Activated CD8-positive, alpha-beta memory T cell treated with anti-CD3 and anti-CD28 coated beads, Interleukin-2, amount 50 U/mL, for 24 hours (primary cell): ENCODE measurements around the gene HRH3.

Experiments
- DNase-seq: peaks from one replicate; pipeline ENCODE4 v3.0.0-alpha.2; 2020; ENCODE audit errors: extremely low read depth

Gene HRH3

DNA sequence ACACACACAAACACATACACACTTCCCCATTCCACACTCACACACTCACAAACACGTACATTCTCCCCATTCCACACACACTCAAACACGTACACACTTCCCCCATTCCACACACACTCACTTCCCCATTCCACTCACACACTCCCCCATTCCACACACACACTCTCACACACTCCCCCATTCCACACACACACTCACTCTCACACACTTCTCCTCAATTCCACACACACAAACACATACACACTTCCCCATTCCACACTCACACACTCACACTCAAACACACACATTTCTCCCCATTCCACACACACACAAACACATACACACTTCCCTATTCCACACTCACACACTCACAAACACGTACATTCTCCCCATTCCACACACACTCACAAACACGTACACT, 9.6 kb upstream of the HRH3 start:
- no peak for DNase-seq

DNA sequence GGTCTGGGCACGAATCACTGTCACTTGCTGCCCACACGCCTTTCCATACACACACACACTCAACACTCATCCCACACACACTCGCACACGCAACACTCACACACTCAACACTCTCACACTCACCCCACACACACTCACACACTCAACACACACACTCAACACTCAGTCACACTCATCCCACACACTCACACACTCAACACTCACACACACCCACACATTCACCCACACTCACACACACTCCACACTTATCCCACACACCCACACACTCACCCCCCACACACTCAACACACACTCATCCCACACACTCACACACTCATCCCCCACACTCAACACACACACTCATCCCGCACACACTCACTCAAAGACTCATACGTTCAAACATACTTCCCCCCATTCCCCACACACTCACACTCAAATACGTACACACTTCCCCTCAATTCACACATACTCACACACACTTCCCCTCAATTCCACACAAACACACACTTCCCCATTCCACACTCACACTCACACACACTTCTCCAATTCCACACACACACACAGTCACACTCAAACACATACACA, 9.0 kb upstream of the HRH3 start:
- DNase-seq = no peak

DNA sequence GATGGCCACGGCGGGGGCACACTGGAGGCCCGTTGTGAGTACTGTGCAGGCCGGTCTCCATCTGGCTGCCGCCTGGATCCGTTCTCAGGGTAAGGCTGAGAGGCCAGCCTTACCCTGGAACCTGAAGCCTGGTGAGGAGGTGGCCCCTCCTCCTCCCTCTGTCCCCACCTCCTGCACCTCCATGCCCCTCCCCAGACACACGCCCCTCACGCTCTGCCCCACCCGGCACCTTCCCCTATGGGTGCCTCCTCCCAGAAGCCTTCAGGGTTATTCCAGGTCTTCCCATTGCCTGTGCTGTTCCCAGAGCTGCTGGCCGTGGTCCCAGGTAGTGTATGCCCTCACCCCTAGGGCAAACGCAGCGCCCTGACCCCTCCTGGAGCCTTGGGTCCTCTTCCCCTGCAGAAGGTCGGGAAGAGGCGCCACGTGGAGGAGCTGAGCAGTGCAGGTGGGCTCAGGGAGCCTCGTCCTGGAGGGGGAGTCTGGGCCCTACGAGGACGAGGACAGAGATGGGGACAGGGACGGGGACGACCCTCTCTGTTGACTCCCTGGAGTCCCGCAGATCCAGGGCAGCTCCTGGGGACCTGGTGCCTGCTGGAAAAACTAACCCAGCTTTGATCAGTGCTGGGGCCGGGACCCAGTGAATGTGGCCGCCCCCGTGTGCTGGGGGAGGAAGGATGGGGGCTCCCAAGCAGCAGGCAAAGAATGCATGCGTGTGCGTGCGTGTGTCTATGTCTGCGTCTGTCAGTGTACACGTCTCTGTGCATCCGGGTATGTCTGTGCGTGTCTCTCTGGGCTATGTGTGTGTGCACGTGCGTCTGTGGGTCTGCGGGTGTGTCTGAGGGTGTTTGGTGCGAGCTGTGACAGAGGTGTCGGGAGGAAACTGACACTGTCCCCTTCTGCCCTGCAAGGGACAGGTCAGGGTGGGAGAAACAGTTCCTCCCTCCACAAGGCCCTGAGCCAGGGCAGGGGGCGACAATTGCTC, 8.2 kb upstream of the HRH3 start:
- no peak for DNase-seq

DNA sequence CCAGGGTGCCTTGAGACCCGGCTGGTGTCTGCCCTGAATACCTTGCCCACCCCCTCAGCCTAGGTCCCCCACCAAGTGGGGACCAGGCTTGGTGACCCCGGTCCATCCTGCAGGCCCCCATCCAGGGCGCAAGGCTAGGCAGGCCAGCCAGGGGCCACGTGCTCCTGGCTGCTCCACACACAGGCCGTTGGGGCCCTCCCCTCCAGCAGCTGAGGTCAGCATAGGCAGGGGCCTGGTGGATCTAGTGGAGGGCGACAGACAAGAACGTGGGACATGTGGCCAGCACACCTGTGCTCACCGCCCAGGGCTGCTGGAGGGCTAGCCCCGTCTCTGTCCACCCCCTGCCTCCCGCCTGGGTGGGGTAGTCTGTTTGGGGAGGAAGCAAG, 7.5 kb upstream of the HRH3 start:
- DNase-seq = no peak

DNA sequence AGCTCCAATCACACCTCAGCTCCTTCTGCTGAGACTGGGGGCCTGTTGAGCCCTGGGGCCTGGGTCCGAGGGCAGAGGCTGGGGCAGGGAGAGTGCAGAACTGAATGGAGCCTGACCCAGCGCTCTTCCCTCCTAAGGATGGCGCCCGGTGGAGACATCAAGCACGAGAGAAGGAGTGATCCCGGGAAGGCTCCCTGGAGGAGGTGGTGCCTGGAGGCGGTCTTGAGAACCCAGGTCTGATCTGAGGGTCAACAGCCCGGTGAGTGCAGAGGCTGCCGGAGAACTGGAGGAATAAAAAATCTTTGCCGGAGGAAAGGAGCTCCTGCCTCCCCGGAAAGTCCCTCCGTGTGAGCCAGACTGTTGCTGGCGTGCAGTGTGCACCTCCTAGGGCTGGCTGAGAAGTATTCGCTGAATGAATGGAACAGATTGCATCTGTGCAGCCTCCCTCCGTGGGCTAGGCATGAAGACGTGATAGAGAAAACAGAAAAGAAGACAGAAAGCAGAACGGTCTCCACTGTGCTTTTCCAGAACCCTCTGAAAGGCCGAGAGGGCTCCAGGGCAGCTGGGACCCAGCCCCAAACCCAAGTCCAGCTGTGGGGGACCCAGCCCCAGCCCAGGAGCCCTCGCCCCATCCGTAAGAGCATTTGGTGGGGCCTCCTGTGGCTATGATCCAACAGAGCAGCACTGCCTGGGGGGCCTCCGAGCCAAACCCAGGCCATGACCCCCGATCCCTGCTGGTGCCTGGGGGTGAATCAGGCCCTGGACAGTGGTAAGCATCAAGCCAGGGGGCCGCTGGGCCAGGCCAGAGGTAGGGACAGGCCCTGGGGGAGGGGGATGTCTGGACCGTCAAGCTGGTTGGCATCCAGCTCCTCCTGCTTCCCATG, 6.9 kb upstream of the HRH3 start:
- no peak for DNase-seq

DNA sequence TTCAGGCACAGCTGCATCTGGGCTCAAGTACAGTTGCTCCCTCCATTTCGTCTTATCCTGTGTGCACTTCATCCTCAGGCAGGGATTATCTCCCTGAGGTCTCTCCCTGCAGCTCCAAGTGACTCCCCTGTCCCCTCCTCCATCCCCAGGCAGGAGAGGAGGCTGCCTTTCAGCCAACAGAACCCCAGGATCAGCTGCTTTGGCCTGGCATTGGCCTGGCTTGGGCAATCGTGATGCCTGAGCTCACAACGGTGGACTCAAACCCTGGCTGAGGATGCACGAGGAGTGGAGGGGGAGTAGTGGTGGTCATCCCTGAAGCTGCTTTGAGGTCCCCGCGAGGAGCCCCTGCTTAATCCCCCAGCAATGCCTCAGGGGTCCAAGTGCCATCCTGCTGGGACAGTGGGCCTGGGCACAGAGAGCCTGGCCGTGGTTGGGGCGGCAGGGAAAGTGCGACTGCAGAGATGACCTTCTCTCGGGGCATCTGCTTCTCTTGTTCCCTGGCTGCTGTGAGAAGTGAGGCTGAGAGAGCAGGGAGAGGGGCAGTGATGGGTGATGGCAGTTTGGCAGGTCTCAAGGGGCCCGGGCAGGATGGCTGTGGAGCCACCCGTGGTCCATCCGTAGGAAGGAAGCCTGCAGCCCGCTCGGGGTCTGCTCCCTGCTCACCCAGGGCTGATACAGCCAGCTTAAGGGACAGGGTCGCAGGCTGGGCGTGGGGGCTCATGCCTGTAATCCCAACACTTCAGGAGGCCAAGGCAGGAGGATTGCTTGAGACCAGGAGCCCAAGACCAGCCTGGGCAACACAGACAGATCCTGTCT, 6.0 kb upstream of the HRH3 start:
- no peak for DNase-seq

DNA sequence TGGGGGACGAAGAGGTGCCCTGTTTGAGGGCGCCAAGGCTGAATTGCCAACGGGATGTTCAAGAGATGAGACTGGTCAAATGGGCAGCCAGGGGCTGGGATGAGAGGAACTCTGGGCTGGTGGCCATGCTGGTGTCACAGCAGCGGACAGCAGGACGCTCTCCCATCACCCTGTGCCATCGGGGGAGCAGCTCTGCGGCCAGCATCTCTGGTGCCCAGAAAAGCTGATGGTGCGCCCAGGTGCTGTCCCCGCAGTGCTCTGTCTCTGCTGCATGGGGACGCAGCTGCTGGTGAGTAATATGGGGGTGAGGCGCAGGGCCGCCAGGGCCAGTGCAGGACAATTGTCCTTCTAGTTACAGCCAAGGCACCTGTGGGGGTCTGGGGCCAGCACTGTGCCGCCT, 4.9 kb upstream of the HRH3 start:
- DNase-seq = no peak

DNA sequence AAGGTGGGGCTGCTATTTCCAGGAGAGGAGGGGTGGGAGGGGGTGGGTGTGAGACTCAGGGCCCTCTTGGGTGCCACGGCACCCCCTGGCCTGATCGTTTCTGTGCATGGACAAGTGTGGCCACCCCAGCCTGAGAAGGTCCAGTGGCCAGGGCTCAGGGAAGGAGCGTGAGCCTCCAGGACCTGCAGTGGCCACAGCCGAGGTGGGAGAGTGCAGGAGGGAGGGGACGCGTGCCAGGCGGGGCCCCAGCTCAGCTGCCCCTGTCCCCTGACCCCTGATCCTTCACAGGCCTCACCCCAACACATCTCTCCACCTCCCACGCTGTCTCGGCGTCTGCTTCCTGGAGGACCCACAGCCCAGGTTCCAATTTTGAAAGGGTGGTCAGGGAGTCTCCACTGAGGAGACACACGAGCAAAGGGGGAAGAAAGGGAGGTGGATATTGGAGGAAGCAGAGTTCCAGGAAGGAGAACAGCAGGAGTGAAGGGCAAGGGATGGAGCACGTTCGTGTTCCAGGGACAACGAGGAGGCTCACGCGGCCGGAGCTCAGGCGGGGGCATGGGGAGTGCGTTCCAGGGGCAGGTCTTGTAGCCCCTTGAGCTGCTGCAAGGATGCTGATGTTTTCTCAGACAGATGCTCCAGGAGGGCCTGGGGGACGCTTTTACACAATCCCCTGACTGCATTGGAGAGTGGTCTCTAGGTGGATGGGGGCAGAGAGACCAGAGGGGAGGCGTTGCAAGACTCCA, 4.2 kb upstream of the HRH3 start:
- no peak for DNase-seq

DNA sequence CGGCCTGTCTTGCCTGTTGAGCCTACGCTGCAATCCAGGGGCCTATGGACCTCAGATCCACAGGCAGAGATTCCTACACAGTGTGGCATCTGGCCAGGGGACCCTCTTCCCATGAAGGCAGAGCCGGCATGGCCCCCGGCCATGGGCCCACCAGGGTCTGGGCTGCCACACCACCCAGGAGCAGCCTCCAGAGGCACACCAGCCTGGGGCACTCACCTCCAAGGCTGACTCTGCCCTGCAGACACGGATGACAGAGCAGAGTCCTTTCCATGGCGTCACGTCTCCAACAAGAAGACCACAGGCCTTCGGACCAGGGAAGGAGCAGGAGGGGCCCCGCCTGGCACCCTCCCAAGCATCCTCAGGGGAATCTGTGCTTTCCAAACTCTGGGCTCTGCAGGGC, 3.5 kb upstream of the HRH3 start:
- DNase-seq = no peak

DNA sequence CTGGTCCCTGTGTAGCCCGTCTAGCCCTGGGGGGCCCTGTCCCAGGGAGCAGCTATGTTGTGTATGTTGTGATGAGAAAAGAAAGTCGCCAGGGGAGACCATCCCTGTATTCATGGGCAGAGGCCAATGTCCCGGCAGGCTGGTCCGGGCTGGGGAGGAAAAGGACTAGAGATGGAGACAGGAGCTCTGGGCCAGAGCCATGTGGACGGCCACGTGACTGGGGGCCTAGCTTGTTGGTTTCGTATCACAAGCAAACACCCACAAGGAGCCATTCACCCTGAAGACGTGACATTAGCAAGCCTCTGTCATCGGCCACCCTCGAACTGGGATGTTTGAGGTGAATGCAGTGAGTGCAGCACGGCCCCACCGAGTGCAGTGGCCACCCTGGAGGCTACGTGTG, 2.9 kb upstream of the HRH3 start:
- no peak for DNase-seq

DNA sequence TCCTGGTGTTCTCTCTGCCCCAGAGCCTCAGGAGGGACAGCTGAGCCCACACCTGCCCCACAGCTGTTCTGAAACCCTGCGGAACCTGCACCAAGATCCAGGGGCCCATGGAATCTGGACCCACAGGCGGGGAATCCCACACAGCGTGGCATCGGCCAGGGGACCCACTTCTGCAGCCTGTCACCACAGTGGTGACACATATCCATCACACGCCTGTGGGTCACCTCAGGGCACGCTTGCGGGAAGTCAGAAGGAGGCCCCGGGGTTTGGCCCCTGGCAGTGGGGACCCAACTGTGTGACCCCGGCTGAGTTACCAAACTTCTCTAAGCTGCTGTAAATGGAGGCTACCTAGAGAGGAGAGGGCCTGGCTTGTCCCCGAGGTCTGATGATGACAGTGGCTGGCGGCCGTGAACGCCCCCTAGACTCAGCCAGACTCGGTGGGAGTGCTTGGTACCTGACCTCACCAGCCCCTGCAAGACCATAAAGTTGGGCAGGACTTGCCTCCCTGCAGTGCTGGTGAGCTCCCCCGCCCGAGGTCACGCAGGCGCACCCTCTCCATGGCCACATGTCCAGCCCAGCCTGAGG, 2.3 kb upstream of the HRH3 start:
- DNase-seq = no peak

DNA sequence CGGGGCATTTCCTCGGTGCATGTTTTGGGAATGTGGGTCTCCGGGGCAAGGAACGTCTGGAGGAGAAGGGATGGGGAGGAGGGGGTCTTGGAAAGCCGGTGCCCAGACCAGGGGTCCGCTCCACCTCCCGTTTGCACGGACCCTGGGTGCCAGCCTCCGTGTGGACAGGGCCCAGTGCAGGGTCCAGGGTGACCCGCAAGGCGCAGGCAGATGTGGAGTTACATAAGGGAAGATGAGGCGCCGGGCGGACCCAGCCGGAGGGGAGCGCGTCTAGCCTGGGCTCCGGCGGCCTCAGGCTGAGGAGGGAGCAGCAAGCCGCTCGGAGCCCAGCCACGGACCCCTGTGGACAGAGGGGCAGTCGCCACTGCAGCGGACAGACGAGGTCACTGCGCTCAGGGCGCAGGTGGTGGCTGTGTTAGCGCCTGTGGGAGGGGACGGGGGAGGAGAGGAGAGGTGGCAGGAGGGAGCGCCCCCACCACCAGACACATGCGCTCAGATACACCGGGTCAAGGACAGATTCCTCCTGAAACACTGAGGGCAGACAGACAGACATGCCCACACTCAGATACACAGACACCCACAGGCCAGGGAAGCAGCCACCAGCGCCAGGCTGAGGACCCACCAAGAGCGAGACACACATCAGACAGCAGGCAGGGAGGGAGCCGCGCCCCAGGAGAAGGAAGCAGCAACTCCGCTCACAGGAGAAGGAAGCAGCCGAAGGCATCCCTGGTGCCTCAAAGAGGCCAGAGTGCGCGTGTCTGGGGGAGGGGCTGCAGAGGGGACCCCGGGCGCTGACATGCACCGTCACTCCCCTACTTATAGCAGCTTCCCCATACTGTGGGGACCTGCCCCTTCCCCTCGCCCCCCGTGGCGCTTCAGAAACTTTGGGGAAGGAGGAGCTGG, 839 bp upstream of the HRH3 start:
- no peak for DNase-seq

DNA sequence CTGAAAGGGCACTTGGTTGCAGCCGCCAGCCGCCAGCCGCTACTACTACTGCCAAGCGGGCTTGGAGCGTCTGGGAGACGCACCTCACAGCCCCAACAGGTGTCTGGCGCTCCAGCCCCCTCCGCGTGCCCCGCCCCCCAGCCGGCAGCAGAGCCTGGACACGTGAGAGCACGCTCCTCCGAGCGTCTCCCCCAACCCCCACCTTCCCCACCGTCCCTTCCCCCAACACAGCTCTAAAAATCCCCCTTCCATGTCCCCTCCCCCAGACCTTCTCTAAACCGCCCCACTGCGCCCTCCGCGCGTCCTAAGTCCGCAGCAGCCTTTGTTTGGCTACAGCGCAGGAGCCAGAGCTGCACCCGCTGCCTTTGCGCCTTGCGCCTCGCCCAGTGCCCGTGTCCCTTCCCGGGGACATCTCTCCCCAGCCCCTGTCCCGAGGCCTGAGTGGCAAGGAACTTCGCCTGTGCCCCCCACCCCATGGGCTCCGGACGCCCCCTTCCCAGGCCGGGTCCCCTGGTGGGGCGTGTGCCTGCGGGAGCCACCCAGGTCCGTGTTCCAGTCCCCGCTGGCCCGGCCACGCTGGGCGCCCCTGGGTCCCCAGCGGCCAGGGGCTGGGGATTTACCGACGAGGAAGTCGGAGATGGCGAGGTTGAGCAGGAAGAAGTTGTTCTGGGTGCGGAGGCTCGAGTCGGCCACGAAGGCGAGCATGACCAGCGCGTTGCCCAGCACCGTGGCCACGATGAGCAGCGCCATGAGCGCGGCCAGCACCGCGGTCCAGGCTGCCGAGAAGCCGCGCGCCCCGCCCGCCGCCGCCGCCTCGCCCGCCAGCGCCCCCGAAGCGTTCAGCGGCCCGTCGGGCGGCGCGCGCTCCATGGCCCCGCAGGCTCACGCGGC, 732 bp downstream of the HRH3 start:
- DNase-seq = no peak

DNA sequence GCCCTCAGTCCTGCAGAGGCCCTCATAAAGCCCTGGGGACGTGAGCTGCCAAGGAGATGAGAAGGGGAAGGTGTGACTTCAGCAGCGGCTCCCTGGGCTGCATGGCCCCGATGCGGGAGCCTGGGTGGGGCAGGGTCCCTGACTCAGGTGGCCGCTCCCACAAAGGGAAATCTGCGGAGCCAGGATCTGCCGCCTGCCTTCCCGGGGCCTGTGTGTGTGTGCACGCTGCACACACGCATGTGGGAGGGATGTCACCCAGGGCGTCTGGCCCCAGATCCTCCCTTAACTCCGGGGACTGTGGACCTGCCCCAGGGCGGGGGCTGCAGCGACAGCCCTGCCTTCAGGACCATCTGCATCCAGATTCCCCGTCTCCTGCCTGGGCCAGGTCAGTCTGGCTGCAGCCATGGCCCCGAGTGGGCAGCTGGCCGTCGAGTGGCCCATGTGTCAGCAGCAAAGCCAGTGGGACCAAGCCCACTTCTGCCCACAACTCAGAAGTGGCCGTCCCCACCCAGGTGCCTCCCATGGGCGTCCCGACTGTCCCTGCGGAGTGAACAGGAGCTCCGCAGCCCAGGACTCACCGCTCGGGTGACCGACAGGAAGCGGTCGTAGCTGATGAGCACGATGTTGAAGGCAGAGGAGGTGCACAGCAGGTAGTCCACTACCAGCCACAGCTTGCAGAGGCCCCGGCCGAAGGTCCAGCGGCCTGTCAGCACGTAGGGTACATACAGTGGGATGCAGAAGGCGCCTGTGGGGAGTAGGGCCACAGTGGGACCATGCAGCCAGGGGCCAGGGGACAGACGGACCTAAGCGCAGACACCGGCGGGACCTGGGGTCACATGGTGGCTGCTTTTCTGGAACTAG, 1.9 kb downstream of the HRH3 start:
- DNase-seq = no peak

DNA sequence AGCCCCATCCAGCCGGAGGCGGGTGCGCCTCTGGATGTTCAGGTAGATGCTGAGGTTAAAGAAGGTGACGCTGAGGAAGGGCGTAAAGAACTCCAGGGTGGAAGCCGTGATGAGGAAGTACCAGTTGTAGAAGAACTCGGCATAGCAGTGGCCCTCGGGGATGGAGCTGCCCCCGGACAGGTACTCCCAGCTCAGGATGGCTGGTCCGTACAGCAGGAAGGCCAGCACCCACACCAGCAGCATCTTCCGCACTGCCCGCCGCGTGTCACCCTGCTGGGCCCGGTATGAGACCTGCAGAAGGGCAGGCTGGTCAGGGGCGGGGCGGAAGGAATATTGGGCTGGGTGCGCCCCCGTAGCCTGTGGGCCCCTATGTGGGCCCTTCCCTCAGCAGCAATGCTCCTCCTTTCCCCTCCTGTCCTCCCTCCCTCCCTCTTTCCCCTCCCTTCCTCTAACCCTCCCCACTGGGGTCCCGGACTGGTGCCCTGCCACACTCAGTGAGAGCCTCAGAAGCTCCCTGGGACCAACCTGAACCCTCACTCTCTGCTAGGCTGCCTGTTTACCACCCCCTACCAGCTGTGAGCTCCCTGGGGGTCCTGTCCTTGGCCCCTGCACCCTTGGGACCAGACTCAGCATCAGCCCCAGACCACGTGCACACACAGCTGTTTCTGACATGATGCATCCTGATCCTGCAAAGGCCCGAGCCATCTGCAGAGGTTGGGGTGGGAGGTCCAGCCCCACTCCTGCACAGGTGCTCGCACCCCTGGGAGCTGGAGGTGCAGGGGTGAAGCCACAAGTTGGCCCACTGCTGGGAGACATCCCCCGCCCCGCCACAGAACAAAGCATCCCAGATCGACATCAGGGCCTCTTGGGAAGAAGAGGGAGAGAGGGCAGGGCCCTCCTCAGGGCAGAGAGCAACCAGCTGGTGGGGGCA, 3.2 kb downstream of the HRH3 start:
- no peak for DNase-seq

DNA sequence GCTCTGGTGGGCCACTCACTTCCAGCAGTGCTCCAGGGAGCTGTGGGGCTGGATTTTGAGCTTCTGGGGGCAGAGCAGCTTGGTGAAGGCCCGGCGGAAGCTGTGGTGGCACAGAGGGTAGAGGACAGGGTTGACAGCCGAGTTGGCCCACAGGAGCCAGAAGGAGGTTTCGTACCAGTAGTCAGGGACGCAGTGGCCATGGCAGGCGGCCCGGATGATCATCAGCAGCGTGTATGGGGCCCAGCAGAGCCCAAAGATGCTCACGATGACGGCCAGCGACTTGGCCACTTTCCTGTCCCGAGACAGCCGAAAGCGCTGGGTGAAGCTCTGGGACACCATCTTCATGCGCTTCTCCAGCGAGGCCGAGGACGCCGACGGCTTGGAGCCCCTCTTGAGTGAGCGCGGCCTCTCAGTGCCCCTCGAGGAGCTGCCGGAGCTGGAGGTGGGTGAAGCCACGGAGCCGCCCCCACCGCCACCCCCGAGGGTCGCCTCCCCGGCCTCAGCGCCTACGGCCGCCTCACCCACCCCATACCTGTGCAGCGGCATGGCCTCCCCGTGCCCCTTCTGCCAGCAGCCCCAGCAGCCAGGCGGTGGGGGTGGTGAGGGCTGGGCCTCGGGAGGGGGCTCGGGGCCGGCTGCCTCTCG, 4.0 kb downstream of the HRH3 start:
- no peak for DNase-seq
